ENCODE measurements around the gene CYP4F22.

DNA sequence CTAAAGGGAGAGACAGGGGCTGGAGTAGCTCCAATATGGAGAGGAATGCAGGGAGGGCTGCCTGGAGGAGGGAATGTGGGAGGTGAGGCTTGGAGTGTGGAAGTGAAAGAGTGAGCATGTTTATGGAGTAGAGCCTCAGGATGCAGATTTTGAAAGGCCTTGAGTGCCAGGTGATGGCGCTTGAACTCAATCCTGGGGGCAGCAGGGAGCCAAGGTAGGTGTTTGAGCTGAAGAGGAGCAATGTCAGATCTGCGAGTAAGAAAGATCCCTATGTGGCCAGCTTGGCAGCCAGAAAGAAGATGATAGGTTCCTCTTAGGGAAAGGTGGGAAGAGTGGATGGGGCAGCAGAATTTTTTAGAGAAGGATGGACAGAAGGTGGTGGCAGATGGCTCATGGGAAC lies 40.3 kb downstream of the CYP4F22 start:
- no peak for TF ChIP-seq TAF1 (IDR thresholded peaks at IDR 0.05; ENCODE audit: borderline replicate concordance, insufficient read depth, low read length)
- no peak for TF ChIP-seq POLR2AphosphoS5 (IDR thresholded peaks at IDR 0.05; ENCODE audit: low read depth, low read length)
- TF ChIP-seq, protein P1, sequence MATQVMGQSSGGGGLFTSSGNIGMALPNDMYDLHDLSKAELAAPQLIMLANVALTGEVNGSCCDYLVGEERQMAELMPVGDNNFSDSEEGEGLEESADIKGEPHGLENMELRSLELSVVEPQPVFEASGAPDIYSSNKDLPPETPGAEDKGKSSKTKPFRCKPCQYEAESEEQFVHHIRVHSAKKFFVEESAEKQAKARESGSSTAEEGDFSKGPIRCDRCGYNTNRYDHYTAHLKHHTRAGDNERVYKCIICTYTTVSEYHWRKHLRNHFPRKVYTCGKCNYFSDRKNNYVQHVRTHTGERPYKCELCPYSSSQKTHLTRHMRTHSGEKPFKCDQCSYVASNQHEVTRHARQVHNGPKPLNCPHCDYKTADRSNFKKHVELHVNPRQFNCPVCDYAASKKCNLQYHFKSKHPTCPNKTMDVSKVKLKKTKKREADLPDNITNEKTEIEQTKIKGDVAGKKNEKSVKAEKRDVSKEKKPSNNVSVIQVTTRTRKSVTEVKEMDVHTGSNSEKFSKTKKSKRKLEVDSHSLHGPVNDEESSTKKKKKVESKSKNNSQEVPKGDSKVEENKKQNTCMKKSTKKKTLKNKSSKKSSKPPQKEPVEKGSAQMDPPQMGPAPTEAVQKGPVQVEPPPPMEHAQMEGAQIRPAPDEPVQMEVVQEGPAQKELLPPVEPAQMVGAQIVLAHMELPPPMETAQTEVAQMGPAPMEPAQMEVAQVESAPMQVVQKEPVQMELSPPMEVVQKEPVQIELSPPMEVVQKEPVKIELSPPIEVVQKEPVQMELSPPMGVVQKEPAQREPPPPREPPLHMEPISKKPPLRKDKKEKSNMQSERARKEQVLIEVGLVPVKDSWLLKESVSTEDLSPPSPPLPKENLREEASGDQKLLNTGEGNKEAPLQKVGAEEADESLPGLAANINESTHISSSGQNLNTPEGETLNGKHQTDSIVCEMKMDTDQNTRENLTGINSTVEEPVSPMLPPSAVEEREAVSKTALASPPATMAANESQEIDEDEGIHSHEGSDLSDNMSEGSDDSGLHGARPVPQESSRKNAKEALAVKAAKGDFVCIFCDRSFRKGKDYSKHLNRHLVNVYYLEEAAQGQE (IDR thresholded peaks at IDR 0.05; ENCODE audit: insufficient read depth in 1 of 2, low read depth in 2 of 2, low read length in 2 of 2) = no peak
- TF ChIP-seq SIN3A (IDR thresholded peaks at IDR 0.05; ENCODE audit: borderline replicate concordance, insufficient read depth, low read length) = no peak
- TF ChIP-seq FOXP2 (optimal IDR thresholded peaks at IDR 0.05; ENCODE audit: borderline replicate concordance, extremely low read depth, extremely low read length, insufficient read depth) = no peak

Data from PFSK-1 (cell line).